Caco-2 (cell line): Measurements from ENCODE around the gene SLC38A7. TPM values are rescaled to one million over a fixed set of nuclear protein-coding genes. Genes with fewer than 3 reads are reported as not detected.
A peak's percentile ranks its signal among the peaks of the same experiment; 100 is the strongest.

ENCODE experiments used
- BruUV-seq: library from RNA; stranded (reverse); fragments of 400-500 nt; replicated peaks from 2 replicates; lab custom pipeline; 2021; lab: Mats Ljungman, UMichigan
- CTCF ChIA-PET: fragments of 300-600 bp; sonication (Branson Sonifier 250); formaldehyde crosslinking; loops from one replicate; lab custom pipeline; 2022; ENCODE audit warnings: antibody characterized with exemption; lab: Charles Lee
- POLR2A ChIA-PET: fragments of 300-600 bp; sonication (Branson Sonifier 250); formaldehyde crosslinking; loops from one replicate; lab custom pipeline; 2022; ENCODE audit warnings: antibody characterized with exemption; lab: Charles Lee
- DNase-seq, 2 experiments: peaks; one replicate each; pipeline versions ENCODE4 v3.0.0 to v3.0.0-alpha.2; 2020 to 2022
- H3K27me3 ChIP-seq: replicated peaks from 2 replicates; pipeline ENCODE4 v1.6.0; 2011; ENCODE audit warnings: low read length; ENCODE audit not compliant: control insufficient read depth, insufficient read depth
- H3K36me3 ChIP-seq: 2 replicates; pipeline ENCODE4 v1.5.1; 2011; ENCODE audit warnings: low read length; ENCODE audit not compliant: control insufficient read depth, insufficient read depth
- H3K4me1 ChIP-seq: fragments of 250-450 bp; sonication (Bioruptor Pico); 2 replicates; pipeline ENCODE4 v1.5.1; 2020; ENCODE audit warnings: mild to moderate bottlenecking
- H3K4me3 ChIP-seq: 2 replicates; pipeline ENCODE4 v1.5.1; 2011; ENCODE audit warnings: low read depth, mild to moderate bottlenecking, control low read depth, low read length
- H3K9me3 ChIP-seq: fragments of 250-450 bp; sonication (Bioruptor Pico); 2 replicates; pipeline ENCODE4 v1.5.1; 2020; ENCODE audit warnings: mild to moderate bottlenecking, moderate library complexity
- H3K27ac Mint-ChIP-seq: one replicate; pipeline ENCODE4 v1.8.0; 2022; ENCODE audit warnings: mixed read lengths; ENCODE audit not compliant: unreplicated experiment
- H3K27me3 Mint-ChIP-seq: one replicate; pipeline ENCODE4 v1.8.0; 2022; ENCODE audit warnings: mixed read lengths; ENCODE audit not compliant: insufficient read depth, unreplicated experiment
- H3K36me3 Mint-ChIP-seq: one replicate; pipeline ENCODE4 v1.8.0; 2022; ENCODE audit warnings: mild to moderate bottlenecking, mixed read lengths; ENCODE audit not compliant: insufficient read depth, unreplicated experiment
- H3K4me1 Mint-ChIP-seq: one replicate; pipeline ENCODE4 v1.8.0; 2022; ENCODE audit warnings: low read depth, mixed read lengths; ENCODE audit not compliant: unreplicated experiment
- H3K4me3 Mint-ChIP-seq: one replicate; pipeline ENCODE4 v1.8.0; 2022; ENCODE audit warnings: mild to moderate bottlenecking, moderate library complexity, mixed read lengths; ENCODE audit not compliant: unreplicated experiment
- H3K9me3 Mint-ChIP-seq: one replicate; pipeline ENCODE4 v1.8.0; 2022; ENCODE audit warnings: mixed read lengths; ENCODE audit not compliant: unreplicated experiment
- CTCF ChIP-seq, 2 experiments: fragments of 200-600 bp in 1 of 2; IDR thresholded peaks; 1 replicate in 1 of 2; 2 replicates in 1 of 2; pipeline versions ENCODE4 v1.5.1 to v1.8.0; 2011 to 2022; ENCODE audit warnings: antibody characterized with exemption in 1 of 2, control low read depth in 1 of 2, inconsistent platforms in 1 of 2, low read depth in 1 of 2, low read length in 1 of 2, mild to moderate bottlenecking in 1 of 2, moderate library complexity in 1 of 2; ENCODE audit not compliant: insufficient read depth in 1 of 2, severe bottlenecking in 1 of 2, unreplicated experiment in 1 of 2
- intact Hi-C: fragments of 100-400 bp; cut with micrococcal nuclease; formaldehyde crosslinking; loops from one replicate; pipeline ENCODE4 v1.10.0; 2022; ENCODE audit not compliant: unreplicated experiment
- total RNA-seq: library from RNA; stranded (reverse); gene quantifications from 2 replicates; pipeline ENCODE4 v1.2.3, GENCODE V29; 2022

Gene SLC38A7
- total RNA-seq, 1 experiment from 2014 or later, result 24.1 TPM

GRCh38 chr16:58636466-58636865, 48.1 kb downstream of the SLC38A7 start:
- no peak for DNase-seq
- no peak for TF ChIP-seq CTCF (IDR thresholded peaks at IDR 0.05; ENCODE audit: insufficient read depth in 1 of 2, low read depth in 1 of 2, low read length in 1 of 2, severe bottlenecking in 1 of 2, unreplicated experiment in 1 of 2)
- Mint-ChIP-seq H3K27ac (no peak overlapping the region), H3K4me3 (no peak overlapping the region), H3K36me3 (peaks cover 13% of the 10 kb centered on the region), H3K4me1 (peaks cover 30% of the 10 kb centered on the region), H3K27me3 (no peaks in the 10 kb centered on the region), H3K9me3 (no peaks in the 10 kb centered on the region)
- CTCF ChIA-PET, result interaction anchor here (0.7 to 1.9 kb wide), 2 partner anchors 22 to 25 kb away, joined by 3 to 10 read pairs; no protein-coding TSS in a partner anchor
- peaks cover 30% of the 10 kb centered on the region for H3K4me1 ChIP-seq
- BruUV-seq, result no TSS peak
- H3K4me3 ChIP-seq, result no peak overlapping the region
- POLR2A ChIA-PET, result no interaction called here
- H3K9me3 ChIP-seq, result no peaks in the 10 kb centered on the region
- H3K27me3 ChIP-seq, result no peaks in the 10 kb centered on the region
- no peaks in the 10 kb centered on the region for H3K36me3 ChIP-seq
- intact Hi-C loops, result no loop called here

- POLR2A ChIA-PET, result no interaction called here
- Mint-ChIP-seq H3K36me3 (peaks cover 16% of the 10 kb centered on the region), H3K27me3 (no peaks in the 10 kb centered on the region), H3K4me3 (no peak overlapping the region), H3K4me1 (peaks cover 30% of the 10 kb centered on the region), H3K9me3 (no peaks in the 10 kb centered on the region), H3K27ac (peak overlapping the region; percentile 85)
- H3K27me3 ChIP-seq, result no peaks in the 10 kb centered on the region
- no peak for TF ChIP-seq CTCF (IDR thresholded peaks at IDR 0.05; ENCODE audit: insufficient read depth in 1 of 2, low read depth in 1 of 2, low read length in 1 of 2, severe bottlenecking in 1 of 2, unreplicated experiment in 1 of 2)
- no peaks in the 10 kb centered on the region for H3K36me3 ChIP-seq
- no peaks in the 10 kb centered on the region for H3K9me3 ChIP-seq
- H3K4me1 ChIP-seq, result peaks cover 30% of the 10 kb centered on the region
- intact Hi-C loops, result no loop called here
- H3K4me3 ChIP-seq, result no peak overlapping the region
- CTCF ChIA-PET, result no interaction called here
- DNase-seq, result no peak
- BruUV-seq, result no TSS peak
Measured at GRCh38 chr16:58635502-58635901, 49.1 kb downstream of the SLC38A7 start.

GRCh38 chr16:58634265-58634802, 50.2 kb downstream of the SLC38A7 start:
- TF ChIP-seq CTCF (IDR thresholded peaks at IDR 0.05; ENCODE audit: insufficient read depth in 1 of 2, low read depth in 1 of 2, low read length in 1 of 2, severe bottlenecking in 1 of 2, unreplicated experiment in 1 of 2), result no peak
- H3K27me3 Mint-ChIP-seq, result no peaks in the 10 kb centered on the region
- ChIA-PET CTCF (interaction anchor here (0.6 to 1.4 kb wide), 5 partner anchors 23 to 122 kb away, joined by 3 to 6 read pairs (median 3); no protein-coding TSS in a partner anchor), POLR2A (interaction anchor here (0.6 to 1.0 kb wide), 4 partner anchors 23 to 464 kb away, joined by 3 to 11 read pairs (median 4); no protein-coding TSS in a partner anchor)
- DNase-seq, result peak; percentile 77 to 82
- H3K4me1 Mint-ChIP-seq, result peaks cover 30% of the 10 kb centered on the region
- Histone ChIP-seq H3K4me1 (peaks cover 30% of the 10 kb centered on the region), H3K27me3 (no peaks in the 10 kb centered on the region), H3K36me3 (no peaks in the 10 kb centered on the region), H3K9me3 (no peaks in the 10 kb centered on the region), H3K4me3 (no peak overlapping the region)
- H3K36me3 Mint-ChIP-seq, result peaks cover 28% of the 10 kb centered on the region
- peak overlapping the region; percentile 4 for H3K4me3 Mint-ChIP-seq
- H3K9me3 Mint-ChIP-seq, result no peaks in the 10 kb centered on the region
- peak overlapping the region; percentile 85 for H3K27ac Mint-ChIP-seq
- no TSS peak for BruUV-seq
- intact Hi-C loops, result loop anchor here (1.0 kb wide), 2 partner anchors 27 to 133 kb away; no protein-coding TSS in a partner anchor
